ENCODE data around the gene CEP112.

Gene CEP112

DNA sequence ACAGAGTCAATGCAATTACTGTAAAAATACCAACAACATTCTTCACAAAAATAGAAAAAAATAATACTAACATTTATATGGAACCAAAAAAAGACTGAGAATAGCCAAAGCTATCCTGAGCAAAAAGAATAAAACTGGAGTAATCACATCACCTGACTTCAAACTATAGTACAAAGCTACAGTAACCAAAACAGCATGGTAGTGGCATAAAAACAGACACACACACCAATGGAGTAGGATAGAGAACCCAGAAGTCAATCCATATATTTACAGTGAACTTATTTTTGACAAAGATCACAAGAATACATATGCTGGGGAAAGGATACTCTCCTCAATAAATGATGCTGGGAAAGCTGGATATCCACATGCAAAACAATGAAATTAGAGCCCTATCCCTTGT lies 84.2 kb downstream of the CEP112 start:
- no peaks in the 10 kb centered on the region for H3K27me3 ChIP-seq (ENCODE audit: insufficient read depth, low read length)

DNA sequence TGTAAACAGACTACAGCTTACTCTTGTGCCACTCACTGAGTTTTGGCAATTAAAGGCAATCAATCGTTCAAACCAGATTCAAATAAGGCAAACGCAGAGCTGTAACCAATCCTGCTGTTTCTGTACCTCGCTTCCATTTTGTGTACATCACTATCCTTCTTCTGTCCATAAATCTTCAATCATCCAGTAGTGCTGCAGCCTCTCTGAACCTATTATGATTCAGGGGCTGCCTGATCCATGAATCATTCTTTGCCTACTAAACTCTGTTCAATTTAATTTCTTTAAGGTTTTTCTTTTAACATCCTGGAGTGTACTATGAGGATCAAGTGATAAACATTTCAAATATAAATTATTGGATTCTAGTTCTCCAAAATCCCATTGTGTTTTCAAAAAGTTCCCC lies 93.9 kb downstream of the CEP112 start:
- Histone ChIP-seq H4K12ac (ENCODE audit: low read depth, low read length) (no peak overlapping the region), H3K18ac (ENCODE audit: low read length) (no peak overlapping the region), H3K27me3 (ENCODE audit: insufficient read depth, low read length) (no peaks in the 10 kb centered on the region), H2AFZ (ENCODE audit: insufficient read depth, low read length, poor library complexity) (no peak overlapping the region), H4K8ac (ENCODE audit: low read depth, low read length) (no peak overlapping the region), H2BK120ac (ENCODE audit: insufficient read depth, low read length, poor library complexity) (no peak overlapping the region), H3K27ac (ENCODE audit: low read depth, low read length) (no peak overlapping the region), H2BK12ac (ENCODE audit: low read length) (no peak overlapping the region), H4K91ac (ENCODE audit: low read depth, low read length) (no peak overlapping the region), H3K14ac (ENCODE audit: low read length) (no peak overlapping the region), H3K4me3 (ENCODE audit: low read depth, low read length) (no peak overlapping the region), H2BK5ac (ENCODE audit: low read depth, low read length, poor library complexity) (no peak overlapping the region), H3K79me2 (ENCODE audit: control insufficient read depth, insufficient read depth, low read length, poor library complexity) (no peaks in the 10 kb centered on the region), H3K4ac (ENCODE audit: low read depth, low read length) (no peak overlapping the region), H3K9ac (ENCODE audit: low read length) (no peak overlapping the region), H3K4me1 (ENCODE audit: control insufficient read depth in 1 of 2, insufficient read depth in 2 of 2, low read length in 2 of 2) (no peaks in the 10 kb centered on the region), H2AK5ac (ENCODE audit: low read length) (no peak overlapping the region), H3K36me3 (ENCODE audit: control insufficient read depth in 1 of 2, insufficient read depth in 2 of 2, low read length in 2 of 2) (no peaks in the 10 kb centered on the region), H3K23ac (ENCODE audit: low read length) (no peak overlapping the region), H3K4me2 (ENCODE audit: low read length) (no peak overlapping the region), H3K79me1 (ENCODE audit: low read length) (no peaks in the 10 kb centered on the region), H3K9me3 (ENCODE audit: insufficient read depth, low read depth, low read length) (no peaks in the 10 kb centered on the region)
- WGBS (ENCODE audit: extremely low coverage, insufficient coverage, insufficient read length), result no CpG with 5 or more reads among the region's 3 CpGs
- DNase-seq, result no peak

More for the DNA sequence above, 84.2 kb downstream of the CEP112 start:
- Histone ChIP-seq H3K27ac (ENCODE audit: low read depth, low read length) (no peak overlapping the region), H2BK120ac (ENCODE audit: insufficient read depth, low read length, poor library complexity) (no peak overlapping the region), H2AK5ac (ENCODE audit: low read length) (no peak overlapping the region), H3K4me3 (ENCODE audit: low read depth, low read length) (no peak overlapping the region), H4K91ac (ENCODE audit: low read depth, low read length) (no peak overlapping the region), H3K36me3 (ENCODE audit: control insufficient read depth in 1 of 2, insufficient read depth in 2 of 2, low read length in 2 of 2) (no peaks in the 10 kb centered on the region), H3K18ac (ENCODE audit: low read length) (no peak overlapping the region), H3K4ac (ENCODE audit: low read depth, low read length) (no peak overlapping the region), H3K9ac (ENCODE audit: low read length) (no peak overlapping the region), H3K4me1 (ENCODE audit: control insufficient read depth in 1 of 2, insufficient read depth in 2 of 2, low read length in 2 of 2) (no peaks in the 10 kb centered on the region), H3K14ac (ENCODE audit: low read length) (no peak overlapping the region), H4K12ac (ENCODE audit: low read depth, low read length) (no peak overlapping the region), H3K4me2 (ENCODE audit: low read length) (no peak overlapping the region), H2AFZ (ENCODE audit: insufficient read depth, low read length, poor library complexity) (no peak overlapping the region), H2BK5ac (ENCODE audit: low read depth, low read length, poor library complexity) (no peak overlapping the region), H3K79me1 (ENCODE audit: low read length) (no peaks in the 10 kb centered on the region), H3K23ac (ENCODE audit: low read length) (no peak overlapping the region), H4K8ac (ENCODE audit: low read depth, low read length) (no peak overlapping the region), H3K79me2 (ENCODE audit: control insufficient read depth, insufficient read depth, low read length, poor library complexity) (no peaks in the 10 kb centered on the region), H3K9me3 (ENCODE audit: insufficient read depth, low read depth, low read length) (no peaks in the 10 kb centered on the region), H2BK12ac (ENCODE audit: low read length) (no peak overlapping the region)
- no peak for DNase-seq

DNA sequence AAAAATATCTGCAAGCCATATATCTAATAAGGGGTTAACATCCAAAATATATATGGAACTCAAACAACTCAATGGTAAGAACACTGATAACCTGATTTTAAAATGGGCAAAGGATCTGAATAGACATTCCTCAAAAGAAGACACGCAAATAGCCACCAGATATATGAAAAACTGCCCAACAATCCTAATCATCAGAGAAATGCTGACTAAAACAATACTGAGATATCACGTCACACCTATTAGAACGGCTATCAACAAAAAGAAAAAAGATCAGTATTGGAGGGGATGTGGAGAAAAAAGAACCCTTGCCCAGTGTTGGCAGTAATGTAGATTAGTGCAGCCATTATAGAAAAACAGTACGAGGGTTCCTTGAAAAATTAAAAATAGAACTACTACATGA lies 97.2 kb downstream of the CEP112 start:
- Histone ChIP-seq H3K4me3 (ENCODE audit: low read depth, low read length) (no peak overlapping the region), H3K4me1 (ENCODE audit: control insufficient read depth in 1 of 2, insufficient read depth in 2 of 2, low read length in 2 of 2) (no peaks in the 10 kb centered on the region)
- WGBS (ENCODE audit: extremely low coverage, insufficient coverage, insufficient read length), result no CpG with 5 or more reads among the region's 4 CpGs

DNA sequence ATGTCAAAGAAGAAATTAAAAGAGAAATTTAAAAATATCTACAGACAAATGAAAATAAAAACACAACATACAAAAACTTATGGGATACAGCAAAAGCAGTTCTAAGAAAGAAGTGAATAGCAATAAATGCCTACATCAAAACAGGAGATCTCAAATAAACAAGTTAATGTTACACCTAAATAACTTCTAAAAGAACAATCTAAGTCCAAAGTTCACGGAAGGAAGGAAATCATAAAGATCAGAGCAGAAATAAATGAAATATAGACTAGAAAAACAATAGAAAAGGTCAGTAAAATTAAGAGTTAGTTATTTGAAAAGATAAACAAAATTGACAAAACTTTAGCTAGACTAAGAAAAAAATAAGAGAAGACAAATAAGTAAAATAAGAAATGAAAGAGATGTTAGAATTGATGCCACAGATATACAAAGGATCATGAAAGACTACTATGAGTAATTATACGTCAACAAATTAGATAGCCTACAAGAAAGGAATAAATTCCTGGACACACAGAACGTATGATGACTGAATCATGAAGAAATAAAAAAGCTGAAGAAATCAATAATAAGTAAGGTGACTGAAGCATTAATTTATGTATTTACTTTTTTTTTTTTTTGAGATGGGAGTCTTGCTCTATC lies 100.4 kb downstream of the CEP112 start:
- H4K12ac ChIP-seq (ENCODE audit: low read depth, low read length), result no peak overlapping the region
- no peaks in the 10 kb centered on the region for H3K79me1 ChIP-seq (ENCODE audit: low read length)
- no peak overlapping the region for H2BK5ac ChIP-seq (ENCODE audit: low read depth, low read length, poor library complexity)
- peaks cover 7% of the 10 kb centered on the region for H3K9me3 ChIP-seq (ENCODE audit: insufficient read depth, low read depth, low read length)
- H3K4me3 ChIP-seq (ENCODE audit: low read depth, low read length), result no peak overlapping the region
- H3K4me2 ChIP-seq (ENCODE audit: low read length), result no peak overlapping the region
- H2AK5ac ChIP-seq (ENCODE audit: low read length), result no peak overlapping the region
- no peak overlapping the region for H4K8ac ChIP-seq (ENCODE audit: low read depth, low read length)
- no peak overlapping the region for H2BK120ac ChIP-seq (ENCODE audit: insufficient read depth, low read length, poor library complexity)
- DNase-seq, result no peak
- no peaks in the 10 kb centered on the region for H3K36me3 ChIP-seq (ENCODE audit: control insufficient read depth in 1 of 2, insufficient read depth in 2 of 2, low read length in 2 of 2)
- H3K14ac ChIP-seq (ENCODE audit: low read length), result no peak overlapping the region
- H3K23ac ChIP-seq (ENCODE audit: low read length), result no peak overlapping the region
- no peak overlapping the region for H3K18ac ChIP-seq (ENCODE audit: low read length)
- H3K27me3 ChIP-seq (ENCODE audit: insufficient read depth, low read length), result no peaks in the 10 kb centered on the region
- no peak overlapping the region for H4K91ac ChIP-seq (ENCODE audit: low read depth, low read length)
- H3K4me1 ChIP-seq (ENCODE audit: control insufficient read depth in 1 of 2, insufficient read depth in 2 of 2, low read length in 2 of 2), result no peaks in the 10 kb centered on the region
- H3K9ac ChIP-seq (ENCODE audit: low read length), result no peak overlapping the region
- no peaks in the 10 kb centered on the region for H3K79me2 ChIP-seq (ENCODE audit: control insufficient read depth, insufficient read depth, low read length, poor library complexity)
- H3K4ac ChIP-seq (ENCODE audit: low read depth, low read length), result no peak overlapping the region
- no peak overlapping the region for H2BK12ac ChIP-seq (ENCODE audit: low read length)
- no CpG with 5 or more reads among the region's 3 CpGs for WGBS (ENCODE audit: extremely low coverage, insufficient coverage, insufficient read length)
- H2AFZ ChIP-seq (ENCODE audit: insufficient read depth, low read length, poor library complexity), result no peak overlapping the region
- no peak overlapping the region for H3K27ac ChIP-seq (ENCODE audit: low read depth, low read length)

More for the DNA sequence above, 97.2 kb downstream of the CEP112 start:
- no peak overlapping the region for H2BK12ac ChIP-seq (ENCODE audit: low read length)
- no peak for DNase-seq
- no peak overlapping the region for H3K14ac ChIP-seq (ENCODE audit: low read length)
- no peak overlapping the region for H4K91ac ChIP-seq (ENCODE audit: low read depth, low read length)
- no peak overlapping the region for H3K4me2 ChIP-seq (ENCODE audit: low read length)
- no peak overlapping the region for H2BK5ac ChIP-seq (ENCODE audit: low read depth, low read length, poor library complexity)
- no peaks in the 10 kb centered on the region for H3K79me2 ChIP-seq (ENCODE audit: control insufficient read depth, insufficient read depth, low read length, poor library complexity)
- no peak overlapping the region for H2AFZ ChIP-seq (ENCODE audit: insufficient read depth, low read length, poor library complexity)
- H3K4ac ChIP-seq (ENCODE audit: low read depth, low read length), result no peak overlapping the region
- no peak overlapping the region for H3K18ac ChIP-seq (ENCODE audit: low read length)
- H3K79me1 ChIP-seq (ENCODE audit: low read length), result no peaks in the 10 kb centered on the region
- no peak overlapping the region for H4K12ac ChIP-seq (ENCODE audit: low read depth, low read length)
- H3K9me3 ChIP-seq (ENCODE audit: insufficient read depth, low read depth, low read length), result no peaks in the 10 kb centered on the region
- H3K27ac ChIP-seq (ENCODE audit: low read depth, low read length), result no peak overlapping the region
- no peak overlapping the region for H3K23ac ChIP-seq (ENCODE audit: low read length)
- H4K8ac ChIP-seq (ENCODE audit: low read depth, low read length), result no peak overlapping the region
- no peaks in the 10 kb centered on the region for H3K36me3 ChIP-seq (ENCODE audit: control insufficient read depth in 1 of 2, insufficient read depth in 2 of 2, low read length in 2 of 2)
- no peak overlapping the region for H2AK5ac ChIP-seq (ENCODE audit: low read length)
- no peaks in the 10 kb centered on the region for H3K27me3 ChIP-seq (ENCODE audit: insufficient read depth, low read length)
- no peak overlapping the region for H3K9ac ChIP-seq (ENCODE audit: low read length)
- no peak overlapping the region for H2BK120ac ChIP-seq (ENCODE audit: insufficient read depth, low read length, poor library complexity)
